GM06990 (cell line): ENCODE results near the gene ARHGAP40.

Experiments
- DNase-seq: peaks from one replicate; pipeline ENCODE4 v3.0.0-alpha.2; 2011; ENCODE audit not compliant: insufficient read length; ENCODE audit errors: extremely low read depth
- H3K27me3 ChIP-seq: replicated peaks from 2 replicates; pipeline ENCODE4 v1.6.0; 2011; ENCODE audit warnings: low read length; ENCODE audit not compliant: control insufficient read depth, insufficient read depth
- H3K36me3 ChIP-seq: 2 replicates; pipeline ENCODE4 v1.5.1; 2011; ENCODE audit warnings: low read length; ENCODE audit not compliant: control insufficient read depth, insufficient read depth
- H3K4me3 ChIP-seq: replicated peaks from 2 replicates; pipeline ENCODE4 v1.5.1; 2011; ENCODE audit warnings: low read depth, mild to moderate bottlenecking, control low read depth, low read length
- TF ChIP-seq, protein P1 (sequence below): IDR thresholded peaks from 2 replicates; pipeline ENCODE4 v1.5.1; 2011; ENCODE audit warnings: low read length, control low read depth, mild to moderate bottlenecking, inconsistent platforms; ENCODE audit not compliant: insufficient read depth, poor library complexity, severe bottlenecking

The ARHGAP40 gene

DNA sequence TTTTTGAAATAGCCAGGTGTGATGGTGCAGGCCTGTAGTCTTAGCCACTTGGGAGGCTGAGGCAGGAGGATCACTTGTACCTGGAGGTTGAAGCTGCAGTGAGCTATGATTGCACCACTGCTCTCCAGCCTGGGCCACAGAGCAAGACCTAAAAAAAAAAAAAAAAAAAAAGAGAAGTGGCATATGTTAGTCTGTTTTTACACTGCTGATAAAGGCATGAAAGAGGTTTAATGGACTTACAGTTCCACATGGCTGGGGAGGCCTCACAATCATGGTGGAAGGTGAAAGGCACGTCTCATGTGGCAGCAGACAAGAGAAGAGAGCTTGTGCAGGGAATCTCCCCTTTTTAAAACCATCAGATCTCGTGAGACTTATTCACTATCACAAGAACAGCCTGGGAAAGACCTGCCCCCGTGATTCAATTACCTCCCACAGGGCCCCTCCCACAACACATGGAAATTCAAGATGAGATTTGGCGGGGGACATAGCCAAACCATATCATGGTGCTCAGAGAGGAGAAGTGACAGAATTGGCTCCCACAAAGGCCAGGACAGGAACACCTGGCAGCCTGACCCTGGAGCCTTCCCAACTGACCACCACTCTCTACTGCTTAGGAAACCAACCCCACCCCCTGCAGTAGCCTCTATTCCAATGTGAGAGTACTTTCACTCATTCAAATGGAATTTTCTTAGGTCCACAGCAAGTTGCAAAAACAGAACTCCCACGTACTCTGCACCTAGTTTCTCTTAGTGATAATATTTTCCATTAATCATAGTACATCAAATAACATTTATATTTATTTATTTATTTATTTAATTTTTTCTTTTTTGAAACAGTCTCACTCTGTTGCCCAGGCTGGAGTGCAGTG is 29.8 kb downstream of the ARHGAP40 start:
- TF ChIP-seq, protein P1, sequence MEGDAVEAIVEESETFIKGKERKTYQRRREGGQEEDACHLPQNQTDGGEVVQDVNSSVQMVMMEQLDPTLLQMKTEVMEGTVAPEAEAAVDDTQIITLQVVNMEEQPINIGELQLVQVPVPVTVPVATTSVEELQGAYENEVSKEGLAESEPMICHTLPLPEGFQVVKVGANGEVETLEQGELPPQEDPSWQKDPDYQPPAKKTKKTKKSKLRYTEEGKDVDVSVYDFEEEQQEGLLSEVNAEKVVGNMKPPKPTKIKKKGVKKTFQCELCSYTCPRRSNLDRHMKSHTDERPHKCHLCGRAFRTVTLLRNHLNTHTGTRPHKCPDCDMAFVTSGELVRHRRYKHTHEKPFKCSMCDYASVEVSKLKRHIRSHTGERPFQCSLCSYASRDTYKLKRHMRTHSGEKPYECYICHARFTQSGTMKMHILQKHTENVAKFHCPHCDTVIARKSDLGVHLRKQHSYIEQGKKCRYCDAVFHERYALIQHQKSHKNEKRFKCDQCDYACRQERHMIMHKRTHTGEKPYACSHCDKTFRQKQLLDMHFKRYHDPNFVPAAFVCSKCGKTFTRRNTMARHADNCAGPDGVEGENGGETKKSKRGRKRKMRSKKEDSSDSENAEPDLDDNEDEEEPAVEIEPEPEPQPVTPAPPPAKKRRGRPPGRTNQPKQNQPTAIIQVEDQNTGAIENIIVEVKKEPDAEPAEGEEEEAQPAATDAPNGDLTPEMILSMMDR, result no peak
- Histone ChIP-seq H3K36me3 (no peaks in the 10 kb centered on the region), H3K4me3 (no peak overlapping the region), H3K27me3 (no peaks in the 10 kb centered on the region; the same call in 1 of the 2 replicates)
- no peak for DNase-seq

DNA sequence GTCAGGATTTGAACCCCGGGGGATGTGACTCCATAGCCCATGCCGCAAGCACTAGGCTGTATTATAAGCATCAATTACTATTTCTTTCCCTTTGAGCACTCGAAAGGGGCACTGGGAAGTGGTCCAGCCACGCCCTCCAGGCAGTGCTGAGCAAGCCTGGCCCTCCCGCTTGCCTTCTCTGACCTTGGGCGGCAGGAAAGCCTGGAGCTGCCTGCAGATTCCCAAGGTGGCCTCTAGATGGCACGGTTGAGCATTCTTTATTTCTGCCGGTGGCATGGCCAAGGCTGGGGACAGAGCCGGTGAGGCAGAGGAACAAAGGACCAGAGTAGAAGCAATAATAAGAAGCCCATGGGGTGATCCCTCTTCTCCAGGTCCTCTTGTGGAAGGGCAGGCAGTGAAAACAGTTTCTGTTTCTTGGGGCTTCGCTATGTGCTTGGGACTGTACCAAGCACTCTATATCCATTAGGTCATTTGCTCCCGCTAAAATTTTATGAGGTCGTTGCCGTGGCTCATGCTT is 32.0 kb downstream of the ARHGAP40 start:
- H3K36me3 ChIP-seq, result no peaks in the 10 kb centered on the region
- TF ChIP-seq, protein P1, result peak; percentile 97
- DNase-seq, result no peak
- no peak overlapping the region for H3K4me3 ChIP-seq
- no peaks in the 10 kb centered on the region; the same call in 1 of the 2 replicates for H3K27me3 ChIP-seq

DNA sequence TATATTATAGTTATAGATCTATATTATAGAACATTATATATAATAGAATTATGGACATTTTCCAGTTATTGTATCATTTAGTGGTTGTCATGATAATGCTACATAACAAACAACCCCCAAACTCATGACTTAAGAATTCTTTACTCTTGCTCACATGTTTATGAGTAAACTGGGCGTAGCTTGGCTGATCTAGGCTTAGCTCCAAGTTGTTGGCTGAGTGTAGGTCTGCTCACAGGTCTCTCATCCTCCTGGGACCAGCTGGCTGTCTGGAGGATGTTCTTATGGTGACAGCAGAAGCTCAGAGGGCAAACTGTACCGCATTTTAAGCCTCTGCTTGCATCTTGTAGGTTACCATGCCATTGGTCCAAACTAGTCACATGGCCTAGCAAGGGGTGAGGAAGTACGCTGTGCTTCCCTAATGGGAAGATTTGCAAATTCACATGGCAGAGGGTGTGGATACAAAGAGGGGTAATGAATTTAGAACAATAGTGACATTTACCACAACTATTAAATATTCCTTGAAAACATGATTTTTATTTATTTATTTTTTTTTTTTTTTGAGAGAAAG is 34.2 kb downstream of the ARHGAP40 start:
- H3K4me3 ChIP-seq, result no peak overlapping the region
- DNase-seq, result no peak

DNA sequence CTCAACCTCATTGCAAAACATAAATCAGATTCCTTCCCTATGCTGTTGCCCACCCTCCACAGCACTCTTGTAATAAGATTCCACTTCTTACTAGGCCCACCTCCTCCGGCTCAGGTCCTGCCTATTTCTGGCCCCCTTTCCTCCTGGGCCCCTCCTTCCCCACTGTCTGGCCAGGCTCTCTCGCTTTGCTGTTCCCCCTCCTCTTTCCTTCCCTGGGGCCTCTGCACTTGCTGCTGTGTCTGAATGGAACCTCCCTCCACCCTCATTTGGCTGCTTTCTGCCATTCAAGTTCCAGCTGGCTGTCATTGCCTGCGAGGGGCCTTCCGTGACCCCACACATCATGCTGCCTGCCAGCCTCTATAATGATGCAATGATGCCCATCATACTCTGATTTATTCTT is 38.9 kb downstream of the ARHGAP40 start:
- DNase-seq, result no peak
- Histone ChIP-seq H3K36me3 (no peaks in the 10 kb centered on the region), H3K4me3 (no peak overlapping the region), H3K27me3 (no peaks in the 10 kb centered on the region)
- TF ChIP-seq, protein P1, result no peak

More for the DNA sequence above, 34.2 kb downstream of the ARHGAP40 start:
- no peaks in the 10 kb centered on the region; the same call in 1 of the 2 replicates for H3K27me3 ChIP-seq
- TF ChIP-seq, protein P1, result no peak
- no peaks in the 10 kb centered on the region for H3K36me3 ChIP-seq

DNA sequence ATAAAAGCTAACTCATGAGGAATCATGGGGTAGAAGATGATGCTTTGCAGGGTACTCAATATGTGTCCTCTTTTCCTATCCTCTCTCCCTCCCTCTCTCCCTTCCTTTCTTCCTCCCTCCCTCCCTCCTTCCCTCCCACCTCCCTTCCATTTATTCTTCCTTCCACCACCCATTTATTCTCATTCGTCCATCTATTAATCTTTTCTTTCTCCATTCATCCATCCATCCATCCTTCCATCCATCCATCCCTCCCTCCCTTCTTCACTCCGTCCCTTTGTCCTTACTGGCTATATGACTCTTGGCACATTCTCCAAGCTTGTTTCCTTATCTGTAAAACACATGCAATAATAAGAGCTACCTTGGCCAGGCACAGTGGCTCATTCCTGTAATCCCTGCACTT is 40.9 kb downstream of the ARHGAP40 start:
- no peak for DNase-seq
- Histone ChIP-seq H3K4me3 (no peak overlapping the region), H3K27me3 (no peaks in the 10 kb centered on the region), H3K36me3 (no peaks in the 10 kb centered on the region)
- TF ChIP-seq, protein P1, result no peak
